Kidney glomerular epithelial cell (primary cell): ENCODE measurements around the gene ADCY5.

ENCODE experiments used
- DNase-seq: peaks from one replicate; lab custom pipeline; 2025; lab: John Stamatoyannopoulos, UW

The ADCY5 gene

DNA sequence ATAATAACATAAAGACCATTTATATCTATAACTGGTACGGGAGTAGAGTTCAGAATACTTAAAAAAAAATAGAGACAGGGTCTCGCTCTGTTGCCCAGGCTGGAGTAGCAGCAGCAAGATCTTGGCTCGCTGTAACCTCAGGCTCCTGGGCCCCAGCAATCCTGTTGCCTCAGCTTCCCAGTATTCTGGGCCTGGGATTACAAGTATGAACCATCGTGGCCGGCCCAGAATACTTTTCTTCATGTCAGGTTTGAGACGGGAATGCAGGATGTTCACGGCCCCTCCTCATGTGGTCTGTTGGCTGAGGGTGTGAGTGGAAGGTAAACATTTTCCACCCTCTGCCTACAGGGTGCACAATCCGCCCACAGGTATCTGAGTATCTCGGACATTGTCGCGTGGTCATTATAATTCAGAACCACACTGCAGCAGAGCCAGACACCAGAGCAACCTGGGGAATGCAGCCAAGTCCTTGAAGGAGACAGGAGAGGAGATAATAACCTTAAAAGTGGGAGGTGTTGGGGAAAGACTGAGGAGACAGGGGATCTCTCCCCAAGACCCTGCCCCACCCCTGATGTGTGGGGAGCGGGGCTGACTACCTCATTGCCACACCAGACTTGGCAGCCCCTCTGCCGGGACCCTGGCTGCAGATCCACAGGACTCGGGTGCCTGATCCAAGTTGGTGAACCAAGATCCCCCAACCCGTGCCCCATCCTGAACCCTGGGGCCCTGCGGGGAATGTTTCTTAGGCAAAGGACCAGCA is 106.8 kb downstream of the ADCY5 start:
- no peak for DNase-seq

DNA sequence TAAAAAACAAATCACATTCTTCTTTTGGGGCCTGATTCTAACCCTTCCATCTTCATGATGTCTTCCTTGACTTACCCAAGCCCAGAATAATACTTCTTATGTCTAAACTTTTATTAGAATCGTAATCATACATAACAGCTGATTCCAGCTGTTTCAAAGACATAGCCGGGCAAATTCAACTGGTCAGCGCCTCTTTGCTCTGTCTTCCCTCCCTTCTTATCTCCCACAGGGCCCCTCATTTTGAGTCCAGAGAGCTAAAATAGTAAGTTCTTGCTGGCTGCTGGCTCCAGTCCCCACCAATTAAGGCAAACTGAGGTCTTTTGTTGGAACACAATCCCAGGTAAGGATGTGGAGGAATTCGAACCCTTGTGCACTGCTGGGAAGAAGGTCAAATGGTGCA is 108.6 kb downstream of the ADCY5 start:
- DNase-seq: no peak

DNA sequence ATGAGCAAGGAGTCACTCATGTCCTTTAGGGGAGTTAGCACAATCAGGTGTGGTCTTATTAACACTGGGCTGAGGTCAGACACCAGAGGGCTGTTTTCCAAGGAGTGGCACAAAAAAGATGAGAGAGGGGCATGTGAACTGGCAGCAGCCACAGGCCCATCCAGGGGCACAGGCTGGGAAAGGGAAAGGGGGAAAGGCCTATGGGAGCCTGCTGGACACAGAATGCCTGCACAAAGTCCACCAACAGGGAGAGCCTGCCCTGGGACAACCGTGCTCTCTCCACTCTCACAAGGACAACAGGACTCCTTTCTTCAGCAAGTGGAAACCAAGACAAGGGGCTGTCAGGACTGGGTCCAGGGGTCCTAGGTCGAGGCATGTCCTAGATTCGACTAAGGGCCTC is 109.6 kb downstream of the ADCY5 start:
- DNase-seq: no peak

DNA sequence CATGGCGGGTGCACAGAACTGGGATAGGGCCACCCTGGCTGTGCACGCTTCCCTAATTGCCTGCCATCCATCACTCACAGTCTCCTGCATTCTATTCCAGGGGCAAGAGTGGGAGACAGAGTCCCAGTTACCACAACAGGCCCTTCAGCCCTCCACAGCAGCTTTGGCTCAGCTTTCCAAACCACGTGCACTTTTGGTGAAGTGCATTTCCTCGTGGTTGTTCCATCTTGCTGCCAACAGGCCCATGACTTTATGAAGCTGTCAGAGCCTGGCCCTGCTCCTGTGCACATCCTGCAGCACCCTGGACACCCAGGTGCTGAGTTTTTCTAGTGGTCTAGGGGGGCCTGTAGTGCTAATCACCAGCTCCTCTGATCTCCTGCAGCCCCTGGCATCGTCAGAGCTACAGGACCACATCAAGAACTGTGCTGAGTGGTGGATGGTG is 110.2 kb downstream of the ADCY5 start:
- no peak for DNase-seq

DNA sequence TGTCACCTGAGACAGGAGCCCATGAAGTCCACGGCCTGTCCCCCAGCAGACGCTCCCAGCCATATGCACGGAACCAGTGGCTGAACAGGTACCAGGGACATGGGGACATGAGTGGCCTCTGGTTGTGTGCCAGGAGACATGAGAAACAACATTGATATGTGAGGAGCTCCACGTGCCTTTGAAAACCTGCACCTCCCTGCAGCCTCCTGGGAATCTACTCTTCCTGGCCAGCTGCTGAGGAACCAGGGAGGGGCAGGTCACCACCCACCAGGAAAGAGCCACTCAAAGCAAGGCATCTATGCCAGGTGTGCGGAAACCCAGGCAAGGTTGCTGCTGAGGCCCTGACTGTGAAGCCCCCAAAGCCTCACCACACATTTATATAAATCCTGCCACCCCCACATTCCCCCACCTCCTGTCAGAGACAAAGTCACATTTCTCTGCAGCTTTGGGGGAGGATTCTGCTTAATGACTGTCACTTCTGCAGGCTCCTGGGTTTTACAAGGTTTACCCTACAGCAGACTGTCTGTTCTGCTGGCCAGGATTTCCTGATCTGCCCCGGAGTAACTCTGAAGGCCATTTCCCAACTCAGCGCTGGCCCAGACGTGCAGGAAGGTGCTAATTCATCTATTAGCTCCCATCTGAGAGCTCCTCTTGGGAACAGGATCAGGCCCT is 110.8 kb downstream of the ADCY5 start:
- DNase-seq: no peak

DNA sequence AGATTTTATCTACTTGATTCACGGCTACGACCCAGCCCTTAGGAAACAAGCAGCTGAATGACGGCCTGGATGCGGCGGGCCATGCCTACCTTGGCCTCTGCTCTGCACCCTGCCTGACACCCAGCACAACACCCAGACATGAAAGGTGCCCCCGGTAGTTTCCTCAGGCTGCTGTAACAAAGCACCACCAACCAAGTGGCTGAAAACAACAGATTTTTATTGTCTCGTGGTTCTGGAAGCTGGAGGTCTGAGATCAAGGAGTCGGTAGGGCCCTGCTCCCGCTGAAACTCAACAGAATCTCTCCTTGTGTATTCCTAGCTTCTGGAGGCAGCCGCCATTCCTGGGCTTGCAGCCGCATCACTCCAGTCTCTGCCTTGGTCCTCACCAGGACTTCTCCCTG is 111.7 kb downstream of the ADCY5 start:
- DNase-seq: no peak

DNA sequence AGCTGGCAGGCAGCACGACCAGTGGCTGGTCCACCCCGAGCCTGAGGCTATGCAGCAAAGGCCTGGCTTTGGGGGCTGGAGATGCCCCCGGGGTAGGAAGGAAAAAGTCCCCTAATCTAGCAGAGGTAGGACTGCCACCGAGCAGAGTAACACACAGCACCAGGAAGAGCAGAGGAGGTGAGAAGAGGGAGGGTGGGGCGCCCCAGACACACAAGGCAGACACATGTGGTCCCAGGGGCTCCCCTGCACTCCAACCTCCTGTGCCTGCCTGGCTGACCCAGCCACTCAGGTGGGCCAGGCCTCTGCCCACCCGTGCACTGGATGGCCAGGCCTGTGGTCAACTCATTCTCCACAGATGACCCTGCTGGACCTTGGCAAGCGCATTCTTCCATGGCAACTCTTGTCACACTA is 112.4 kb downstream of the ADCY5 start:
- no peak for DNase-seq

DNA sequence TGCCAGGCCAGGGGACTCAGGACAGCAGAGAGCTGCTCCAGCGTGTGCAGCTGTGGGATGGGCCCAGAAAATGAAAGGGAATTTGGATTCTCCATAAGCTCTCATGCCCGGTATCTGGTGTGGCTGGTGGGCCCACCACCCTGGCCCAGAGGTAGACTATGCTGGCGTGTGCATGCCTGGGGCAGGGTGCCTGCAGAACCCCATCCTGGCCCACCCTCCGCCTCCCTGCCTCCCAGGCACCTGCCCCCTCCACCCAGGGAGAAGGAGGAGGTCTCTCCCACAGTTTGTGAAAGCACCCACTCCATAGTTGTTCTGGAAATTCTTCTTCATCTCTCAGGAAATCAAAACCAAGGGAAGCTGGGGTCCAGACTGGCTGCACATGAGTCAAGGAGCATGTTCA is 112.9 kb downstream of the ADCY5 start:
- DNase-seq: no peak

DNA sequence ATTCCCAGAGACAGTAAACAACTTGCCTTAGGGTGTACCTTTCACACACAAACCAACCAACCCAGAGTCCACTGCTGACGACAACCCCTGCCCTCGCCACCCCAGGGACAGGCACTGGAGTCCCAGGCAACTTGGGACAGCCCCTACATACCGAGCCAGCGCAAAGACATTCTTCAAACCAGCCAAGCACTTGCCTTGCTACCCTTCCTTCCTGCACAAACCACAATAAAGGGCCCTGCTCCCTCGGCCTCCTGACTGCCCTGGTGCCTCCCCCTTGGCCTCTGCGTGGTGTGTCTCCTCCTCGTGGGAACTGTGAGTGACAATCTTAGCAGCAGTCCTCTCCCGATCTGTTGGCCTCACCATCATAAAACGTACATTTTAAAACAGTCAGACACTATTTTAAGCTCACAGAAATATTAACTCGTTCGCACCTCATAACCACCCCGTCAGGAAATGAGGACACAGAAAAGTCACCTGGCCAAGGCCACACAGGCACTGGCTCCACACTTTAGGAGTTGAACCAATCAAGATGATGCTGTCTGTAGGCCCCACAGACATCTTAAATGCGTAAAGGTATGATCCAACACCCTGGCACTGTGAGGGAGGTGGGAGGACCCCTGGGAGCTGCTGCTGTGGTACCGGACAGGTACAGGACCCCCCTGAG is 113.8 kb downstream of the ADCY5 start:
- DNase-seq: no peak

DNA sequence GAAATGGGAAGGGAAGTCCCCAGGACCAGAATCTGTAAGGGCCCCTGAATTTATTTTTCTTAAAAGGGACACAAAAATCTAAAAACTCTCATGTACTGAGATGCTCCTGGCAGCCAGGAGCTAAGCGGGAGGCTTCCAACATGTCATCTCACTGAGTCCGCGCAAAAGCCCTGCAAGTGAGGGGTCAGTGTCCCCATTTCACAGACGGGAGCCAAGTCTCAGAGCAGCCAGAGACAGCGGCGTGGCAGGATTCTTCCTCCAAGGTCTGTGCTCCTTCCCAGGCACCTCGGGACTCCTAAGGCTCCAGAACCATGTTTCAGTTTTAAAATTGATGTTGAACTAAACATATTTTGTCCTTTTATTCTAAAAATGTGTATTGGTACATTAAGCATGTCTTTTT is 114.8 kb downstream of the ADCY5 start:
- no peak for DNase-seq

DNA sequence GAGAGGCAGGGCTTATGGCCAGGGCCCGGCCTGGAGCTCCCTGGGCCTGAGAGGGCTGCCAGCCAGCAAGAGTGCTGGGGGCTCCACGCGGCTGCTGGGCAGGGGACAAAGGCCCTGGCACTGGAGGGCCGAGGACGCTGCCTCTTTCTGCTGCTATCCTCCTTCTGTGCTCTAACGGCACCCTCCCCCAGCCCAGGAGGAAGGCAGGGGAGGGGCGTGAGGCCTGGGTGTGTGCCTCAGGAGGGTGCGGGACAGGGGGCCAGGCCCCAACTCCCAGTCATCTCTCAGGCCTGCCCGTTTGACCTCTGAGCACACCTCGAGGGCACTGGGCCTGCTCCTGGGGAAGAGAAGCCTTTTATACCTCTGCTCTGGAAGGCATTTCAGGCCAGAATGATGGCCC is 115.5 kb downstream of the ADCY5 start:
- no peak for DNase-seq

DNA sequence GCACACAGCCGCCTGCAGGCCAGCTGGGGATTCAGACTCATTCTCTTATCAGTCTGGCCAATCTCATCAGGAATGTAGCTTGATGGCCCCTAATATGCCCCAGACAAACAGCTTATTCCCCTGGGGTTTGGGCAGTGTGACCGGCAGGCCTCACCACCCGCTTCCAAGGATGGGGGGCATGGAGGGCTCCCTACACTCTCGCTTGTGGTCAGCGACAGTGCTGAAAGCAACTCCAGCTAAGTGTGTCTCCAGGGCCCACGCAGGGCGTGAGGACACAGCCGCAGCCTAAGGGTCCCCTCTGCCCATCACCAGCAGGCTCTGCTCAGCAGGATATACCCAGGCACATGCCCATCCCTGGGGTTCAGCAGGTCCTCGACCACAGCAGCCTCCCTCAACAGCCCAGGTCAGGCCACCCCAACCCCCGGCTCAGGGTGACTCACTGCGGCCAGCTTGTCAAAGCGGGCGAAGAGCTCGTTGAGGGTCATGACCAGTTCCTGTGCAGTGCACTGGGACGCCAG is 116.7 kb downstream of the ADCY5 start:
- no peak for DNase-seq

DNA sequence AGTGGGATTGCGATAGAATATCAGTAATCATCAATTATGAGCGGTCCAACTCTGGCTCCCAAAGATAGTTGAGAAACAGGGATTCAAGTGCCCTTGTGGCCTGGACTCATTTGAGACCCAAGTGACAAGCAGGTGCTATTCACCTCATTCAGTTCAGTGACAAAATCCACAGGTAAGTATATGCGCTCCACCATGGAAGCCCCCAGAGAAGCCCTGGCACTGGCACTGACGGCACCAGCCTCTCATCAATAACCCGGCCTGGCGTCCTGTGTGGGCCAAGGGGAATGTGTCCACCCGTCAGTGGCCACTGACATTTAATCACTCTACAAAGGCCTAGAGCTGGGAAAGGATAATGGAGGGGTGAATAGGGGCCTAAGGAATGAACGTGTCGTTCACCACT is 117.2 kb downstream of the ADCY5 start:
- DNase-seq: no peak

DNA sequence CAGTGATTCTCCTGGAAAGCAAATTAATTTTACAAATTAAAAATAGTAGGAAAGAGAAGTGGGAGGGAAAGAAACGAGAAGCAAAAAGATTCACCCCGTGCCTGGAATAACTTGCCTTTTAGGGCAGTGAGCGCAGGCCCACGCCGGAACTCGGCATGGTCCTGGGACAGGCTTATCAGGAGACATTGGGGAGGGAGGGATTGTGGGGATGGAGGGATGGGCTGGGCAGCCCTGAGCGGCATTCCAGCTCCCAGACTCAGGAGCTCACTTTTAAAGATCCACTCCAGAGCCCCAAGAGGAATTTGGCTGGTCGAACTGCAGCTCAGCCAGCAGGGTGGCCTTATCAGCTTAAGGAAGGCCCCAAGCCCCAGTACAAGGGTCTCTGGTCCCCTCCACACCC is 117.9 kb downstream of the ADCY5 start:
- no peak for DNase-seq

DNA sequence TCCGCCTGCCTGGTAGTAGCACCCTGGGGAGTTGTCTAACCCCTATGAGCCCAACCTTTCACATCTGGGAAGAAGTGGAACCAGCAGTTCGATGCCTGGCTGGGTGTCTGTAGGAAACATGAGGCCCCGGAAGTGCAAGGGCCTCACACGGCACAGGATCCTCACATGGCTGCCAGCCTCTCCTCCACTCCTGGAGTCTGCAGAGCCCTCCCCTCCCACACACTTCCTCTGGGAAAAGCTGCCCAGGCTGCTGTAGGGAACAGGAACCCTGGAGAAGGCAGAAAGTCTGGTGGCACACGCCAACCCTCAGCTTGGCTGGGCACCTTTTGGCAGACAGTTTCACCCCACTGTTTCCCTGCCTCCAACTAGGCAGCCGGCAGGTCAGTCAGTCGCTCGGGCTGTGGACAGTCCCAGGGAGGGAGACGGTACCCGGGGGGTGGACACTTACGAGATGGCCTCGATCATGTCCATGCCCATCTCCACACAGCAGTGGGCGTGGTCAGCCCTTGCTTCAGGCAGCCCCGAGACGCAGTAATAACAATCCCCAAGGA is 118.4 kb downstream of the ADCY5 start:
- no peak for DNase-seq

DNA sequence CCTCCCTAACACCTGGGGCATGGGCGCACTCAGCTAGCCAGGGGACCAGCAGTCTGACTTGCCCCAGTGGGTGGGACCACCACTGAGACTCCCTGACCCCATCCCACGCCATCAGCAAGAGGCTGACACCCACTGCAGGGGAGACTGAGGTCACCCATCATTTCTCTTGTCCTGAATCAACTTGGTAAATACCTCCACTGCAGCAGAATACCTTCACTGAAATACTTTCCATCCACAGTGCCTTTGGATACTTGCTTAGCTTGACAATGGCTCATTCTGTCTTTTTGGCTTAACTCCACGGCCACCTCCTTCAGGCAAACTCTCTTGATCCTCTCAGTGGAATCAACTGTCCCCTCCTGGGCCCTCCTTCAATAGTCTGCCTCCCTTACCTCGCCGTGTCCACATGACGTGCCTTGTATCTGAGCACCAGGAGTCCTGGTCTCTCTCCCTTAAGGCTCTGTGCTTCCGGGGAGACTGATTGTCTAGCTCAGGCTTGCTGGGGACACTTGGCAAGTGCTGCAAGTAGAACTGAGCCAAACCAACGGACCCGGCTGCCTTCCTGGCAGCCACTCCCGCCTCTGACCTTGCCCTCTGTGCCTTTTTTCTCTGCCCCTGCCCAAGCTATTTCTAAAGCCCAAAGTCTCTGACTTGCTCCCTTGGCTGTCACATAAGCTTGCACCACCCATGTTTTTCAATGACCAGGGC is 119.1 kb downstream of the ADCY5 start:
- DNase-seq: no peak

DNA sequence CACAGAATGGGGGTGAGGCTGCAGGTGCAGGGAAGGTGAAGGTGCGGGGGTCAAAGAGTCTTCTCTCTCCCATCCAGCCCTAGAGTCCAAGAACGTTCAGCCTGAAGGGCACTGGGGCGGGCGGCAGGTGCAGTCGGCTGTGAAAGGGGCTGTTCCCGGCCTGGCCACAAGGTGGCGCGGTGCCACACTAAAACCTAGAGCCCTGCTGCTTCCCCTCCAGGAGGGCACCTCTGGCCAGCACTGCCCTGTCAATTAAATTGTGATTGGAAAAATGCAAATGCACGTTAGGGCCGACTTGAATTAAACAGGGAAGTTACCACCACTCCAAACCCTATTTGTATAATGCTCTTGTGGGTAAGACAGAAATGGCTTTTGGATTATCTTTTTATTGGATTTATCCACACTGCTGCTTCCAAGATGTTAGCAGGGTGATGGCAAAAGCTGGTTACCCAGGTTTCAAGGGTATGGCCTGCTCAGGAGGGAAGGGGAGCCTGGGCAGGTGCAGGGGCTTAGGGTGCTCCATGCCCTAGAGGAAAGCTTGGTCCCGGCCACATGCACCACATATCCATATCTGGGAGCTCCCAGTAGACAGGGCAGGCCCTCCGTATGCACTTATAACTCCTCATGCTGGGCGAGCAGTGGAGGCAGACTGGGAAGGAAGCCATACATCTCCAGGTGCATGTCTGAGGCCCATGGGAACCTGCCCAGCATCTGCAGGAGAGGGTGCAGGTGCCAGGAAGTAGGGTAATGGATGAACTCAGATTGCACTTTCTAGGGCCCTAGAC is 119.8 kb downstream of the ADCY5 start:
- peak; percentile 43 for DNase-seq

DNA sequence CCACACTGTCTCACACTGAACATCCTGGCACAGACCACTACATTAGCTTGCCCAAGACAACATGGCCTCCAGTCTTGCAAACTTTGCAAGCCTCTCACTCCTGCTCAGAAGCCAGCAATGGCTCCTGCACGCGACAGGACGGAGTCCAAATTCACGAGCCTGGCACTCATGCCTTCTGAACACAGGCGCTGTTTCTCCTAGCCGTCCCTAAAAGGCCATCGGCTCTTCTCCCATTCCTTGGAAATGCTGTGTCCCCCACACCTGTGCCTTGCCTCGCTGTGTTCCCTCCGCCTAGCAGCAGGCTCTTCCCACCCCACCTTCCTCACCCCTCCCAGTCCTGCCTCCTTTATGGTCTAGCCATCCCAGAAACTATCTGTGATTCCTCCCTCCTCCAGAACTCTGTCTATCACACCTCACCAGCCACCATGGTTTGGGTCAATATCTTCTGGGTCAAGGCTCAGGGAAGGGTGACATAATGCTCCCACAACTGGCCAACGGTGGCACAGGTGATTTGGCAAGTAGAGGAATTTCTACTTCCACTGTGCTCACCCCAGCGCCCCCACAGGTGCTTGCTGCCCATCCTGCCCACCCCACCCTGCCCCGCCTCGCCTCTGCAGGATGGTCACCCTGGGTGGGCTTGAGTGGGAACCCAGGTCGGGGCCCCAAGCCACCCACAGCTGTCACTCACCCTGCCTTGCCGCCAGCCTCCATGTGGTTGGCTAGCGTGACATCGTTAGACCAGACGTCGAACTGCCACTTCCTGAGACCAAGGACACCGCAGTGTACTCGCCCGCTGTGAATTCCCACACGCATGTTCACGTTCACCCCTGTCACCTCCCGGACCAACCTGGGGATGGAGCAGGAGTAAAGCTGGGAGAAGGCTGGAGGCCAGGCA is 120.7 kb downstream of the ADCY5 start:
- no peak for DNase-seq

DNA sequence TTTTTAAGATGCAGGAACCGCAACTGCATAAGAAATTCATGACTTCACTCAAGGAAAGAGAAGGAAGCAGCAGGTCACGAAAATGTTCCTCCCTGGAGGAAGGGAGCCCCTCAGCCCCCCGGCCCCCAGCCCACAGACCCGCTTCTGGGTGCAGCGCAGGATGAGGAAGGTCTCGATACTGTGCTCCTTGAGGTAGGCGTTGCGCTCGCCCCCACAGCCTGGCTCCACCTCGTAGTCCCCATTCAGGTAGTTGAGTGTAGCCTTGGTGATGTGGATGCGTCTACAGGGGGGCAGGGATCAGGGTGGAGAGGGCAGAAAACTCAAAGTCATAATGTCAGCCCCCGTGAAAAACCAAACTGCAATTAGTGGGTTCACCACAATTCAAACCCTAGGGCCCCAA is 121.4 kb downstream of the ADCY5 start:
- DNase-seq: no peak

DNA sequence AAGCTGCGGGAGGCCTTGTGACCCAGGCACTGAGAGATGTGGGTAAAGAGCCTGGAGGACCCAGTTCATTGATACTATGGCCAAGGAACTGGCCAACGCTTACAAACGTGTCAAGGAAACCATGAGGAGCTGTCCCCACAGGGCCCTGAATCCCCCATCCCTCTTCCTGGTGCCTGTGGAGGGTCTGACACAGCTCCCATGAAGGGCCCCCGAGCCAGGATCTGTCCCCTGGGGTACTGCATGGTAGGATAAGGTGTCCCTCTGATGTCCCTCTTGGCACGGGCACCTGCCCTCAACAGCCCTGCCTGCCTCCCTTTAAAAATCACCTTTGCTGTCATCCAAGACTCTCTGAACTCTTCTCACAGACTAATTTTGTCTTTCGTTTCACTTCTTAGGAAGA is 122.4 kb downstream of the ADCY5 start:
- no peak for DNase-seq
